Urothelium cell line (cell line): ENCODE data around the gene CDH1.
"Not testable (repeated sequence)": the region's sequence is repeated elsewhere in the genome, so short reads cannot be mapped to it uniquely, and the experiment has no call there.

Experiments used
- DNase-seq: peaks from one replicate; pipeline ENCODE4 v3.0.0; 2011; ENCODE audit warnings: low spot score, mixed read lengths
- FAIRE-seq: peaks from 2 replicates; lab custom pipeline; 2011; peaks lifted over from hg19 to GRCh38; lab: Jason Lieb, UNC

CDH1 gene

DNA sequence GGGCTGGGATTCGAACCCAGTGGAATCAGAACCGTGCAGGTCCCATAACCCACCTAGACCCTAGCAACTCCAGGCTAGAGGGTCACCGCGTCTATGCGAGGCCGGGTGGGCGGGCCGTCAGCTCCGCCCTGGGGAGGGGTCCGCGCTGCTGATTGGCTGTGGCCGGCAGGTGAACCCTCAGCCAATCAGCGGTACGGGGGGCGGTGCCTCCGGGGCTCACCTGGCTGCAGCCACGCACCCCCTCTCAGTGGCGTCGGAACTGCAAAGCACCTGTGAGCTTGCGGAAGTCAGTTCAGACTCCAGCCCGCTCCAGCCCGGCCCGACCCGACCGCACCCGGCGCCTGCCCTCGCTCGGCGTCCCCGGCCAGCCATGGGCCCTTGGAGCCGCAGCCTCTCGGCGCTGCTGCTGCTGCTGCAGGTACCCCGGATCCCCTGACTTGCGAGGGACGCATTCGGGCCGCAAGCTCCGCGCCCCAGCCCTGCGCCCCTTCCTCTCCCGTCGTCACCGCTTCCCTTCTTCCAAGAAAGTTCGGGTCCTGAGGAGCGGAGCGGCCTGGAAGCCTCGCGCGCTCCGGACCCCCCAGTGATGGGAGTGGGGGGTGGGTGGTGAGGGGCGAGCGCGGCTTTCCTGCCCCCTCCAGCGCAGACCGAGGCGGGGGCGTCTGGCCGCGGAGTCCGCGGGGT lies at the start of gene CDH1:
TSS of gene CDH1 (plus strand) at position 247 of the 684 bp plus-strand sequence. CDS start at position 371, 124 bp downstream.
- no peak for DNase-seq
- no peak for FAIRE-seq

GRCh38 chr16:68689921-68690320 lies 47.2 kb upstream of the CDH1 start:
- FAIRE-seq (no peak), DNase-seq (no peak)

GRCh38 chr16:68695575-68695974 lies 41.5 kb upstream of the CDH1 start:
- FAIRE-seq (no peak), DNase-seq (no peak)

GRCh38 chr16:68696514-68696913 lies 40.6 kb upstream of the CDH1 start:
- DNase-seq (no peak), FAIRE-seq (no peak)

- FAIRE-seq: no peak
Observed at GRCh38 chr16:68698091-68698490, 39.0 kb upstream of the CDH1 start.

DNA sequence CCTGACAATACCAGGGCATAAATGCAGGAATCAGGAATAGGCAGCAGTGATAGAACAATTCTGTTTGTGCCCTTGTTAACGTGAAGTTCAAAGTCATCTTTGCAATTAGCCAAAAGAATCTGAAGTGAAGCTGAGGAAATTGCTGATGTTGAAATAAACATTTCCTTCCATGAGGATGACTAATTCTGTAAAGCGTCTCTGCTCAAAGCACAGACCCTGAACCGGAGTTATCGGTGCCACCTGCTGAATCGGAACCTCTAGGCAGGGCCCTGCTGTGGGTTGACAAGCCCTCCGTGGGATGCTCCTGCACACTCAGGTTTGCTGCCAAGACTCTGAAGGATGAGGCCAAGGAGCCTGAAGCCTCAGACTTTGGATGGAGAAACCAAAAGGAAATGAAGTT lies 37.0 kb upstream of the CDH1 start:
- no peak for FAIRE-seq

More at GRCh38 chr16:68698091-68698490, 39.0 kb upstream of the CDH1 start:
- no peak for DNase-seq

GRCh38 chr16:68700831-68701230 lies 36.3 kb upstream of the CDH1 start:
- no peak for FAIRE-seq
- no peak for DNase-seq

More for the DNA sequence above, 37.0 kb upstream of the CDH1 start:
- DNase-seq: no peak

GRCh38 chr16:68704232-68704867 lies 32.7 kb upstream of the CDH1 start:
- DNase-seq (peak; percentile 74), FAIRE-seq (no peak)

DNA sequence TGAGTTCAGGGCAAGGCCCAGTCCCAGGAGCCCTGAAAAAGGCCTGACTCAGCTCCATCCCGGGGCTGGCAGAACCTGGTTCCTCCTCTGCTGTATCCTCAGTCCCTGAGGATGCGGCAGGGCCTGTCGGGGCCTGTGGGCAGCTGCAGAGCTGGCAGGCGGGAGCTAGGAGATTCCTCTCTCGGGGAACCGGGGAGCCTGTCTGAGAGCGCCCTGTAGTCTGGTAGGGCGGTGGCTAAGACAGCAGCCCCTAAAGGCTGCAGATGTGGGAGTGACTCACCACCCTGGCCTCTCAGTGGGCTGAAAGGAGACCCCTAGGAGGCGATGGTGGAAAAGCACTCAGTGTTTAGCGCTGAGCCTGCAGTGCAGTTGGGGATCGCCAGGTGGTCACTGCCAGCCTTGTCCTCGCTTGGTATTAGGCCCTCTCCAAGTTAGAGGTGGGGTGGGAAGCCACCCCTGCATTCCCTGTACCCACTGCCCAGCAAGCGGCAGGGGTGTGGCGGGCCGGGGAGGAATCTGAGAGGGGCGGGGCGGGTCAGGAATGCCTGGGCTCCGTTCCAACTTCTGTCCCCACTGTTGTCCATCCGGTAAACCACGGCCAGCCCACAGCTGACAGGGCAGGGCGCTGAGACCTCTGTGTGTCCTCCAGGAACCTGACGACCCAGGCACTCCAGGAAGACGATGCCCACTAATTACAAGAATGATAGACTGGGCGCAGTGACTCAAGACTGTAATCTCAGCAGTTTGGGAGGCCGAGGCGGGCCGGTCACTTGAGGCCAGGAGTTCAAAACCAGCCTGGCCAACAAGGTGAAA lies 29.5 kb upstream of the CDH1 start:
- DNase-seq: peak; percentile 92

GRCh38 chr16:68710211-68710610 lies 26.9 kb upstream of the CDH1 start:
- no peak for DNase-seq
- no peak for FAIRE-seq

More for the DNA sequence above, 29.5 kb upstream of the CDH1 start:
- FAIRE-seq: peak; percentile 32

DNA sequence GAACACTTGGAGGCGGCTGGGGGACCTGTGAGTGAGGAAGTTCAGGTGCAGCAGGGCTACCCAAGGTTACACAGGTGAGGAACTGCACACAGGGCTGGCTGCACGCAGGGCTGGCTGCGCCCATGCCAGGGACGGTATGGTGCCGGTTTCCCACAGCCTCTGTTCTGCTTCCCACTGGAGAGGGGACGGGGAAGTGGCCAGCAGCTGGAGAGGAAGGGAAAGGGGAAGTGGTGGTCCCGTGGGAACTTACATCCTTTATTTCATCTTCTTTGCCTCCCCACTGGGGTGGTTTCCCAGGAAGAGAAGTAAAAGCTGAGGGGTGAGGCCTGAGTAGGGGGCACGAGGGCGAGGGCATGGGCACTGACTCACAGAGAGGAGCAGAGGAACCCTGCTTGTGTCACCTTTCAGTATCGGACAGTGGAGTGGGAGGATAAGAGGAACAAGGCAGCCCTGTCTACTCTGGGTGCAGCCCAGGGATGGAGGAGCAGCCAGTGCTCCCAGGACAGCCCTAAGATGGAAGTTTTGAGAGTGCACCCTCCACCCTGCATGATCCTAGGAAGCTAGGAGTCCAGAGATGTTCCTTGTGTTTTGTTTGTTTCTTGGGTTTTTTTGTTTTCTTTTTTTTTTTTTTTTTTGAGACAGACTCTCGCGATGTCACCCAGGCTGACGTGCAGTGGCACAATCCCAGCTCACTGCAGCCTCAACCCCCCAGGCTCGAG lies 25.5 kb upstream of the CDH1 start:
- no peak for DNase-seq
- no peak for FAIRE-seq

- FAIRE-seq: no peak
- no peak for DNase-seq
Observed at GRCh38 chr16:68713361-68713760, 23.7 kb upstream of the CDH1 start.

- FAIRE-seq (no peak), DNase-seq (no peak)
Observed at GRCh38 chr16:68715471-68715870, 21.6 kb upstream of the CDH1 start.

- not testable (repeated sequence) for DNase-seq, FAIRE-seq
Observed at GRCh38 chr16:68716516-68716915, 20.6 kb upstream of the CDH1 start.

- DNase-seq: no peak
- no peak for FAIRE-seq
Observed at GRCh38 chr16:68717684-68718083, 19.4 kb upstream of the CDH1 start.

DNA sequence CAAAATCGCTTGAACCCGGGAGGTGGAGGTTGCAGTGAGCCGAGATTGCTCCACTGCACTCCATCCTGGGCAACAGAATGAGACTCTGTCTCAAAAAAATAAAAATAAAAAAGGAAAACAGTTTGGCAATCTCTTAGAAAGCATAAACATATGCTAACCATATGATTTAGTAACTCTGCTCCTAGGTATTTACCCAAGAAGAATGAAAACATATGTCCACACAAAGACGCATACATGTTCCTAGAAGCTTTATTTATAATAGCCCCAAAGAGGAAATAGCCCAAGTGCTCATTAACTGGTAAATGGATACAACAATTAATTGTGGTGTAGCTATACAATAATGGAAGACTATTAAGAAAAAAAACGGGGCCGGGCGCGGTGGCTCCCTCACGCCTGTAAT lies 18.5 kb upstream of the CDH1 start:
- FAIRE-seq (no peak), DNase-seq (no peak)

DNA sequence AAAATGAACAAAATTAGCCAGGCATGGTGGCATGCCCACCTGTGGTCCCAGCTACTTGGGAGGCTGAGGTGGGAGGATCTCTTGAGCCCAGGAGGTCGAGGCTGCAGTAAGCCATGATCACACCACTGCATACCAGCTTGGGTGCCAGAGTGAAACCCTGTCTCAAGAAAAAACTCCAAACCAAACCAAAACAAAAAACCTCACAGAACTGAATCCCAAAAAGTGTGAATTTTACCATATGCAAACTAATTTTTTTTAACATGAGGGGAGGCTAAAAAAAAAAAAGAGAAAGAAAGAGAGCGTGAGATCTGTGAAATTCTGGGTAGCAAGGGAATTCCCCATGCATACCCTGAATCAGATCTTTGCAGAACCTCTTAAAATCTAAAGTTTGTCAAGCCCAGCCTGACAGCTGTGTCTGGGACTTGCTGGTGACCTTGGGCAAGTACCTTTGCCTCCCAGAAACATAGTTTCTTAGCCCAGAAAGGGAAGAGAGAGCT lies 17.1 kb upstream of the CDH1 start:
- FAIRE-seq: no peak
- no peak for DNase-seq

DNA sequence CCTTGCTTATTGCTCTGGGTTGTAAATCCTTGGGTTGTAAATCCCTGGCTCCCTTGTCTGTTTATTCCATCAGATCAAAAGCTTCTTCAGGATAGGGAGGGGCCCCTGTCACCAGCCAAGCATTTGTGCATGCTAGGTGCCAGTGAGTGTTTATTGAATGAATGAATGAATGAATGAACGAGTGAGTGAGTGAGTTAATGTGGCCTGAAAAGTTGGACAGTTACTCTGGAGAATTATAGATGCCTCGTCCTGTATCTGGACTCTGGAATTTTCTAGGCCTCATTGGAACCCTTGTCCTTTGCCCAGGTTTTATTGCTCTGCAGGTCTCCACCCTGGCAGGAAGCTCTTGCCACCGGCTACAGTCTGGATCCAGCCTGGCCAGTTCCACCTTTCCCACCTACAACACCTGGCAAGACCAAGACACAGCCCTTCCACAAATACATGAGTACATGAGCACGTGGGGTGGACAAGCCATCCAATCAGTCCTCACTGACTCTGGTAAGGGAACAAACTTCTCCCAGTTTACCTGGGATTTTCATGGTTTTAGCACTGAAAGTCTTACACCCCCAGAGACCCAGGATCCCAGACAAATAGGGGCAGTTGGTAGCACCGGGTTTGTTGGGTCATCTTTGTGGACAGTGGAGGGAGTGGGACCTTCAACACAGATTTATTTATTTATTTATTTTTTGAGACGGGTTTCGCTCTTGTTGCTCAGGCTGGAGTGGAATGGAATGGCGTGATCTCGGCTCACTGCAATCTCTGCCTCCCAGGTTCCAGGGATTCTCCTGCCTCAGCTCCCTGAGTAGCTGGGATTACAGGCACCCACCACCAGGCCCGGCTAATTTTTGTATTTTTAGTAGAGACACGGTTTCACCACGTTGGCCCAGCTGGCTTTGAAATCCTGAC lies 14.7 kb upstream of the CDH1 start:
- no peak for FAIRE-seq
- DNase-seq: no peak

DNA sequence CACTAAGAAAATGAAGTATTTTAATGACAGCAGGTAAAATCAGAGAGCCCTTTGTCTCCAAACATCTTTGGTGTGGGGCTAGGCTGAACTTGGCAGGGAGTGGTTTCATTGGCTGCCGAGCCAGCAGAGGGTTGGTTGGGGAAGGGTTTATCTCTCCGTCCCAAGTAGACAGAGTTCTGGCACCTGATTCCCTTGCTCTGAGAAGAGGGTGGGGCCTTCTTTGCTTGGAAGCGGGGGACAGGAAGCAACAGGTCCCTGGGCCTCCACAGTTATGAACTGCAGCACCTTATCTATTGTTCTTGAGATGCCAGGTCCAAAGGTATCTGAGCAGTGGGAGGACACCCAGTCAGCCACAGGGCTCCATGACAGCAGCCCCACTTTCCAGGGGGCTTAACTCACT lies 12.3 kb upstream of the CDH1 start:
- DNase-seq (no peak), FAIRE-seq (no peak)

GRCh38 chr16:68728523-68728922 lies 8.6 kb upstream of the CDH1 start:
- DNase-seq (no peak), FAIRE-seq (no peak)
